ENCODE measurements around the gene BCAR3. TPM values are rescaled to one million over a fixed set of nuclear protein-coding genes. Genes with fewer than 3 reads are reported as not detected.

The BCAR3 gene
- total RNA-seq, 5 donors from 2014 or later (not counting 1 experiment from before 2014, with no cell fraction given): 0.63 to 2.5 (median 1.4) TPM

DNA sequence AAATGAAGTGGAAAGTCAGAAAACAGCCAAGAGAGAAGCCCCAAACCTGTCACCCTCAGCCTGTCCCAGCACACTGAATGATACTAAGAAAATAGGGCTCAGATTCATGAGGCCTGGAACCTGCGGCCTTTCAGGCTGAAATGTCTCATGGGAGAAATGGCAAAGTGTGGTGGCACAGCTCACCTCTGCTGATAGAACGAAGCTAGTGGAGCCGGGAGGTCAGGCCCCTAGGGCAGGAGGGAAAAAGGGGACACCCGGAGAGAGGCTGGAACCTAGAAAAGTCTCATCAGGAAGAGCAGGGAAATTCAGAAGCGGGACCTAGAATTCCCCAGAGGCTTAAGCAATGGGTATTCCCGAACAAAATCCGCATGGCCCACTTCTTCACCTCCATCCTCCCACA, 107.1 kb downstream of the BCAR3 start:
- ATAC-seq (replicated peaks in 1 of 4): no peak
- no peak overlapping the region for H3K4me3 Mint-ChIP-seq
- Histone ChIP-seq H3K9me3 (no peaks in the 10 kb centered on the region), H3K27me3 (replicated peaks in 1 of 2; ENCODE audit: control insufficient read depth in 2 of 2, extremely low read depth in 1 of 2, insufficient read depth in 2 of 2, low read length in 1 of 2) (no peaks in the 10 kb centered on the region), H3K36me3 (ENCODE audit: control insufficient read depth in 2 of 2, extremely low read depth in 1 of 2, insufficient read depth in 1 of 2, low read length in 1 of 2) (no peaks in the 10 kb centered on the region), H3K4me3 (ENCODE audit: control insufficient read depth in 1 of 2, extremely low read depth in 1 of 2, low read length in 1 of 2) (no peak overlapping the region), H3K27ac (ENCODE audit: low read length) (no peak overlapping the region), H3K4me1 (ENCODE audit: control insufficient read depth in 1 of 2, extremely low read depth in 1 of 2, insufficient read depth in 2 of 2, low read length in 2 of 2) (no peaks in the 10 kb centered on the region)
- WGBS (ENCODE audit: insufficient coverage): 93% methylated on average over 3 of the region's 7 CpGs
- no peaks in the 10 kb centered on the region for H3K27me3 Mint-ChIP-seq
- ChIA-PET CTCF (no interaction called here), POLR2A (no interaction called here)
- no peaks in the 10 kb centered on the region for H3K36me3 Mint-ChIP-seq
- DNase-seq: no peak
- no peak overlapping the region for H3K27ac Mint-ChIP-seq
- no peaks in the 10 kb centered on the region for H3K9me3 Mint-ChIP-seq
- no peaks in the 10 kb centered on the region for H3K4me1 Mint-ChIP-seq

DNA sequence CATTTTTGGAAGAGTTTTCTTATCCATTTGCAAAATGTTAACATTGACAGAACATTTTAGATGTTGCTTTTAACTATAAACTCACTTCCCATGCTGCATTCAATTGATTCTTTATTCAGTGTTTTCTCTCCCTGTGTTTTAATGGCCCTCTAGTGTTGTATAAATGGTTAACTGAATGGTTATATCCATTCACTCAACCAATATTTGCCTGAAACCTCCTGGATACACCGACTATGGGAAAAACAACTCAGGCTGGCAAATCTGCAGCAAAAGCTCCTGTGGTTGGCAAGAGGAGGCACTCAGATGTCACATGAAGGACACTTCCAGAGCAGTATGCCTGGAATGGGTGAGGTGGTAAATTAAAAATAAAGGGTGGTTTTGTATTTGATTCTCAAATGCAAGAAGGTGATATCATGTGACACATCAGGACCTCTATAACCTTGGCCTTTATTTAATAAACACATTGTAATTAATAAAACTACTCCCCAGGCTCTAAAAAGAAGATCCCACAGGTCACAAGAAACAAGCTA, 107.6 kb downstream of the BCAR3 start:
- H3K4me1 ChIP-seq (ENCODE audit: control insufficient read depth in 1 of 2, extremely low read depth in 1 of 2, insufficient read depth in 2 of 2, low read length in 2 of 2): no peaks in the 10 kb centered on the region
- ChIA-PET POLR2A (interaction anchor here in 1 of 2 donors (0.6 kb wide), 1 partner anchor 1468 kb away, joined by 4 read pairs; no protein-coding TSS in a partner anchor), CTCF (no interaction called here)
- H3K9me3 ChIP-seq: no peaks in the 10 kb centered on the region
- Mint-ChIP-seq H3K4me1 (no peaks in the 10 kb centered on the region), H3K9me3 (no peaks in the 10 kb centered on the region), H3K27ac (no peak overlapping the region), H3K27me3 (no peaks in the 10 kb centered on the region), H3K4me3 (no peak overlapping the region), H3K36me3 (no peaks in the 10 kb centered on the region)
- no peaks in the 10 kb centered on the region for H3K36me3 ChIP-seq (ENCODE audit: control insufficient read depth in 2 of 2, extremely low read depth in 1 of 2, insufficient read depth in 1 of 2, low read length in 1 of 2)
- no peaks in the 10 kb centered on the region for H3K27me3 ChIP-seq (replicated peaks in 1 of 2; ENCODE audit: control insufficient read depth in 2 of 2, extremely low read depth in 1 of 2, insufficient read depth in 2 of 2, low read length in 1 of 2)
- no peak overlapping the region for H3K4me3 ChIP-seq (ENCODE audit: control insufficient read depth in 1 of 2, extremely low read depth in 1 of 2, low read length in 1 of 2)
- 83% methylated on average over 1 of the region's 1 CpG for WGBS (ENCODE audit: insufficient coverage)
- ATAC-seq (replicated peaks in 1 of 4) (no peak), DNase-seq (no peak)
- H3K27ac ChIP-seq (ENCODE audit: low read length): no peak overlapping the region

DNA sequence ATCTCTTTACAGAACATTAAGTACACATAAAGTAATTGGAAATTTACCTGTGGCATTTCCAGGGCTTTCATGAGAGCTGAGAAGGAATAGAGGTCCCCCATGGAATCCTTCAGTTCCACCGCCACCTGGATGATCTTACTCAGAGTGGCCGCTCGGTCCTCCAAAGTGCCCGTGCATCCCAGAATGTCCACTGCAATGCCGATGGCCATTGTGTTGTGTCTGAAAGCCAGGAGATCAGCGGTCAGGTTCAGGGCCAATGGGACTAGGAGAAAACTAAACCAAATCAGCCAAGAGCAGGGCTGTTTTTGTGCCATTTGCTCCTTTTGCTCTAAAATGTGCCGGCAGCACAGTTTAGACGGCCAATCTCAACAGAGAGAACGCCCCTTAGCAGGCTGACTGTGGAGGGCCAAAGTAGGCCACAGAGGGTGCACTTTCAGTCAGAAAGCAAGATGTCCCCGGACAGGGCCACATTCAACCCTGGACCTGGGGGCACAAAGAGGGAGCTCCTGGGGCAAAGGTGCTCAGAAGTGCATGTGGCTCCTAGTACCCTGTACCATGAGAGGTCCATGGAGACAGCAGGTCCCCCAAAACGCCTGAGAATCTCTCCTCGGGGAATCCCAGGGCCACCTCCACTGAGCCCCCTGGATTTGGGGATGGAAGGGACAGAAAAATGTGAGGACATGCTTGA, 109.9 kb downstream of the BCAR3 start:
- Mint-ChIP-seq H3K9me3 (no peaks in the 10 kb centered on the region), H3K27me3 (no peaks in the 10 kb centered on the region), H3K4me3 (no peak overlapping the region), H3K27ac (no peak overlapping the region), H3K4me1 (no peaks in the 10 kb centered on the region), H3K36me3 (no peaks in the 10 kb centered on the region)
- Histone ChIP-seq H3K9me3 (no peaks in the 10 kb centered on the region), H3K27me3 (replicated peaks in 1 of 2; ENCODE audit: control insufficient read depth in 2 of 2, extremely low read depth in 1 of 2, insufficient read depth in 2 of 2, low read length in 1 of 2) (no peaks in the 10 kb centered on the region), H3K4me1 (ENCODE audit: control insufficient read depth in 1 of 2, extremely low read depth in 1 of 2, insufficient read depth in 2 of 2, low read length in 2 of 2) (no peaks in the 10 kb centered on the region), H3K27ac (ENCODE audit: low read length) (no peak overlapping the region), H3K4me3 (ENCODE audit: control insufficient read depth in 1 of 2, extremely low read depth in 1 of 2, low read length in 1 of 2) (no peak overlapping the region), H3K36me3 (ENCODE audit: control insufficient read depth in 2 of 2, extremely low read depth in 1 of 2, insufficient read depth in 1 of 2, low read length in 1 of 2) (no peaks in the 10 kb centered on the region)
- POLR2A ChIA-PET: interaction anchor here (0.6 to 0.7 kb wide), 2 partner anchors 9 to 453 kb away, joined by 3 to 5 read pairs; no protein-coding TSS in a partner anchor
- DNase-seq: no peak
- CTCF ChIA-PET: no interaction called here
- ATAC-seq (replicated peaks in 1 of 4): no peak
- WGBS (ENCODE audit: insufficient coverage): 94% methylated on average over 10 of the region's 12 CpGs

DNA sequence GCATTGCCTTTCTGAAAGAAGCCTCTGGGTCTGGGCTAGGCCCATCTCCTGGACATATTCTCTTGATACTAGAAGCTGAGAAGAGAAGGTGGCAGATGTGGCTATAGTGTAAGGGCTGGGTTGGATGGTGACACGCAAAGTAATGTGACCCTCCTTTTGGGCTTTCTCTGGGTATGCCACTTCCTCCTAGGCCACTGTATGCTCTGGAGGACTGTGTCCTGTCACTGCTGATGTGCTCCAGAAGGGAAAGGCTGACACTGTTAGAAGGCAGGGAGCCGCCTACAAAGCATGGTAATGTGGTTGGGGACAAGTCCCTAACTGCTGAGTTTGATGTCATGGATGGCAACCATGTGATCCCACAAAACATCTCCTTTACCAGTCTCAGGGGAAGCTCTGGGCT, 112.1 kb downstream of the BCAR3 start:
- Mint-ChIP-seq H3K9me3 (no peaks in the 10 kb centered on the region), H3K4me1 (no peaks in the 10 kb centered on the region), H3K36me3 (peaks cover 2% of the 10 kb centered on the region), H3K27me3 (no peaks in the 10 kb centered on the region), H3K4me3 (no peak overlapping the region), H3K27ac (no peak overlapping the region)
- ATAC-seq (replicated peaks in 1 of 4) (no peak), DNase-seq (no peak)
- no peaks in the 10 kb centered on the region for H3K9me3 ChIP-seq
- 100% methylated on average over 1 of the region's 2 CpGs for WGBS (ENCODE audit: insufficient coverage)
- no peak overlapping the region for H3K27ac ChIP-seq (ENCODE audit: low read length)
- H3K36me3 ChIP-seq (ENCODE audit: control insufficient read depth in 2 of 2, extremely low read depth in 1 of 2, insufficient read depth in 1 of 2, low read length in 1 of 2): no peaks in the 10 kb centered on the region
- H3K27me3 ChIP-seq (replicated peaks in 1 of 2; ENCODE audit: control insufficient read depth in 2 of 2, extremely low read depth in 1 of 2, insufficient read depth in 2 of 2, low read length in 1 of 2): no peaks in the 10 kb centered on the region
- no peaks in the 10 kb centered on the region for H3K4me1 ChIP-seq (ENCODE audit: control insufficient read depth in 1 of 2, extremely low read depth in 1 of 2, insufficient read depth in 2 of 2, low read length in 2 of 2)
- POLR2A ChIA-PET: no interaction called here
- CTCF ChIA-PET: no interaction called here
- no peak overlapping the region for H3K4me3 ChIP-seq (ENCODE audit: control insufficient read depth in 1 of 2, extremely low read depth in 1 of 2, low read length in 1 of 2)

DNA sequence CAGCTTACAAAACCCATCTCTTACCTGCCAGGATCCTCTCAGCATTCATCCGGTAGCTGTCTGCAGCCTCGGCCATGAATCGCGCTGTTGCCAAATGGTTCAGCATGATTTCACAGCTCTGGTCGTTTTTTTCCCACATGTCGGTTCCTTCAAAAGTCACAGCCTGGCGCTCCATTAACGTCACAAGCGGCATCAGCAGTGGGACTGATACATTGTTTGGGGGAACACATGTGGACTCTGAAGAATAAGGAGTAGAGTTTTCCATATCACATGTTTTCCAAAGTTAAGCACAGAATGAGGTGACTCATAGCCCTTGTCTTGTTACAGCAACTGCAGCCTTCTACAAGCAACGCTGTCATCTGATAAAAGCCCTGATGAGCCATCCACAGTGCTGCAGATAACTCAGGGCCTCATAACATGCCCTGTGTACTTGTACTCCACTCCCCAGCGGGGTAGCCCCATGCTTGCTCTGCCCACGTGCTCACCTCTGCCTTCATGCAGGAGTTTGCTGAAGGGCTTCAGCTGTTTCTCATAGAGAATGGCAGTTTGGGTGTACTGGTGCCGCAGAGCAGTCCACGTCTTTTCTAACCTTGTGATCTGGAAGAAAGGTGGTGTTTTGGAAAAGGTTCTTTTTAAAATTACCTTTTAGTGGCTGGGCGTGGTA, 114.2 kb downstream of the BCAR3 start:
- H3K4me1 Mint-ChIP-seq: no peaks in the 10 kb centered on the region
- no peaks in the 10 kb centered on the region for H3K27me3 Mint-ChIP-seq
- Histone ChIP-seq H3K36me3 (ENCODE audit: control insufficient read depth in 2 of 2, extremely low read depth in 1 of 2, insufficient read depth in 1 of 2, low read length in 1 of 2) (no peaks in the 10 kb centered on the region), H3K4me1 (ENCODE audit: control insufficient read depth in 1 of 2, extremely low read depth in 1 of 2, insufficient read depth in 2 of 2, low read length in 2 of 2) (no peaks in the 10 kb centered on the region), H3K27me3 (replicated peaks in 1 of 2; ENCODE audit: control insufficient read depth in 2 of 2, extremely low read depth in 1 of 2, insufficient read depth in 2 of 2, low read length in 1 of 2) (no peaks in the 10 kb centered on the region), H3K4me3 (ENCODE audit: control insufficient read depth in 1 of 2, extremely low read depth in 1 of 2, low read length in 1 of 2) (no peak overlapping the region), H3K9me3 (no peaks in the 10 kb centered on the region), H3K27ac (ENCODE audit: low read length) (no peak overlapping the region)
- no peak overlapping the region for H3K4me3 Mint-ChIP-seq
- H3K9me3 Mint-ChIP-seq: no peaks in the 10 kb centered on the region
- peaks cover 2% of the 10 kb centered on the region for H3K36me3 Mint-ChIP-seq
- DNase-seq (no peak), ATAC-seq (replicated peaks in 1 of 4) (no peak)
- 89% methylated on average over 7 of the region's 15 CpGs for whole genome bisulfite sequencing (ENCODE audit: insufficient coverage)
- CTCF ChIA-PET: no interaction called here
- no peak overlapping the region for H3K27ac Mint-ChIP-seq
- POLR2A ChIA-PET: no interaction called here

DNA sequence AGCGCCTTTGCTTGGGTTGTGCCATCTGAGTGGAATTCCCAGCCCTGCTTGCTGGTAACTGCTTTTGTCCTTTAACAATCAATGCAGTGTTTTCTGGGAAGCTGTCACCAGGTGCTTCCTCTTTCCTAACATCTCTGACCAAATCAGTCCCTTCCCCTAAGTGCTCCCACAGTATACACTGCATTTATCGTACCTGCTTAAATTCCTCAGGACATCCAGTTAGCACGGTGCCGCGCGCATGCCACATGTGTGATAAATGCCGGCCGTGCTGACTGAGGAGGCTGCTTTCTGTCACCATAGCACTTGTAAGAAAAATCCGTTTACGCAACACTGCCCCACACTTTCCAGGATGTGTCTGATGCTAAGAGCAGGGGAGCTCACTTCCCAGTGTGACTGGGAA, 115.4 kb downstream of the BCAR3 start:
- POLR2A ChIA-PET: no interaction called here
- CTCF ChIA-PET: interaction anchor here in 1 of 2 donors (0.7 kb wide), 1 partner anchor 129 kb away, joined by 3 read pairs; no protein-coding TSS in a partner anchor

More for the DNA sequence above, 115.4 kb downstream of the BCAR3 start:
- Histone ChIP-seq H3K4me1 (ENCODE audit: control insufficient read depth in 1 of 2, extremely low read depth in 1 of 2, insufficient read depth in 2 of 2, low read length in 2 of 2) (no peaks in the 10 kb centered on the region), H3K4me3 (ENCODE audit: control insufficient read depth in 1 of 2, extremely low read depth in 1 of 2, low read length in 1 of 2) (no peak overlapping the region), H3K36me3 (ENCODE audit: control insufficient read depth in 2 of 2, extremely low read depth in 1 of 2, insufficient read depth in 1 of 2, low read length in 1 of 2) (no peaks in the 10 kb centered on the region), H3K27ac (ENCODE audit: low read length) (no peak overlapping the region), H3K9me3 (no peaks in the 10 kb centered on the region), H3K27me3 (replicated peaks in 1 of 2; ENCODE audit: control insufficient read depth in 2 of 2, extremely low read depth in 1 of 2, insufficient read depth in 2 of 2, low read length in 1 of 2) (no peaks in the 10 kb centered on the region)
- H3K27me3 Mint-ChIP-seq: no peaks in the 10 kb centered on the region
- 95% methylated on average over 6 of the region's 10 CpGs for WGBS (ENCODE audit: insufficient coverage)
- no peak overlapping the region for H3K27ac Mint-ChIP-seq
- ATAC-seq (replicated peaks in 1 of 4) (no peak), DNase-seq (no peak)
- H3K4me1 Mint-ChIP-seq: no peaks in the 10 kb centered on the region
- H3K4me3 Mint-ChIP-seq: no peak overlapping the region
- no peaks in the 10 kb centered on the region for H3K9me3 Mint-ChIP-seq
- H3K36me3 Mint-ChIP-seq: peaks cover 2% of the 10 kb centered on the region

Data from T-cell (primary cell).